GM12878 (cell line): Measurements from ENCODE around the gene REG1B. TPM values are rescaled to one million over a fixed set of nuclear protein-coding genes. Genes with fewer than 3 reads are reported as not detected.

Experiments
- ATAC-seq: fragments of 200-7000 bp; cut with Tn5 transposase; 3 replicates; pipeline ENCODE4 v1.9.1; 2020; ENCODE audit warnings: mild to moderate bottlenecking, moderate library complexity
- BruUV-seq: library from RNA; stranded (reverse); fragments of 400-500 nt; replicated peaks from 2 replicates; lab custom pipeline; 2021; lab: Mats Ljungman, UMichigan
- CTCF ChIA-PET: fragments of 300-600 bp; sonication (Branson Sonifier 250); formaldehyde crosslinking; extraction: SDS; loops from one replicate; lab custom pipeline; 2021; ENCODE audit warnings: inconsistent platforms; lab: Yijun Ruan, JAX
- POLR2A ChIA-PET: fragments of 350-600 bp; formaldehyde crosslinking; extraction: SDS; loops from one replicate; lab custom pipeline; 2021; ENCODE audit warnings: inconsistent platforms; lab: Charles Lee
- RAD21 ChIA-PET: fragments of 300-600 bp; sonication (Branson Sonifier 250); formaldehyde crosslinking; loops from one replicate; lab custom pipeline; 2023; ENCODE audit warnings: antibody characterized with exemption; ENCODE audit not compliant: unreplicated experiment; lab: Charles Lee
- SMC1A ChIA-PET: fragments of 300-600 bp; sonication (Branson Sonifier 250); formaldehyde crosslinking; loops from one replicate; lab custom pipeline; 2023; ENCODE audit not compliant: unreplicated experiment, uncharacterized antibody; lab: Charles Lee
- DNase-seq: peaks from one replicate; pipeline ENCODE4 v3.0.0-alpha.2; 2011; ENCODE audit warnings: low read depth, low spot score
- FAIRE-seq: peaks from 3 replicates; lab custom pipeline; 2011; peaks lifted over from hg19 to GRCh38; lab: Jason Lieb, UNC
- H2AFZ ChIP-seq: 2 replicates; pipeline ENCODE4 v1.6.0; 2011; ENCODE audit warnings: low read depth, low read length, control low read depth; ENCODE audit not compliant: control insufficient read depth
- H3K27ac ChIP-seq: 2 replicates; pipeline ENCODE4 v1.5.1; 2011; ENCODE audit warnings: control low read depth; ENCODE audit not compliant: control insufficient read depth, insufficient read depth
- H3K27me3 ChIP-seq, 2 experiments: replicated peaks in 1 of 2; 2 replicates each; pipeline versions ENCODE4 v1.6.0 to v1.6.1; 2011; ENCODE audit warnings: low read length in 1 of 2; ENCODE audit not compliant: control insufficient read depth in 2 of 2, insufficient read depth in 2 of 2
- H3K36me3 ChIP-seq, 2 experiments: 2 replicates each; pipeline ENCODE4 v1.5.1; 2011; ENCODE audit warnings: low read length in 1 of 2; ENCODE audit not compliant: control insufficient read depth in 2 of 2, insufficient read depth in 2 of 2
- H3K4me1 ChIP-seq: 2 replicates; pipeline ENCODE4 v1.6.1; 2011; ENCODE audit warnings: mild to moderate bottlenecking, low read length, moderate library complexity, mixed read lengths; ENCODE audit not compliant: control insufficient read depth, insufficient read depth
- H3K4me2 ChIP-seq: 2 replicates; pipeline ENCODE4 v1.6.0; 2011; ENCODE audit warnings: control low read depth; ENCODE audit not compliant: control insufficient read depth, insufficient read depth
- H3K4me3 ChIP-seq: fragments of 200-600 bp; sonication (generic); 2 replicates; pipeline ENCODE4 v1.5.1; 2016
- H3K79me2 ChIP-seq: 2 replicates; pipeline ENCODE4 v1.6.0; 2011; ENCODE audit warnings: low read length; ENCODE audit not compliant: control insufficient read depth, insufficient read depth
- H3K9ac ChIP-seq: 2 replicates; pipeline ENCODE4 v1.8.0; 2011; ENCODE audit warnings: low read length, control low read depth, mixed read lengths; ENCODE audit not compliant: control insufficient read depth, insufficient read depth
- H3K9me3 ChIP-seq: replicated peaks from 3 replicates; pipeline ENCODE4 v1.5.1; 2011; ENCODE audit warnings: mild to moderate bottlenecking, low read length; ENCODE audit not compliant: control insufficient read depth, insufficient read depth
- H4K20me1 ChIP-seq: 2 replicates; pipeline ENCODE4 v1.6.0; 2011; ENCODE audit not compliant: control insufficient read depth, insufficient read depth
- BCL11A ChIP-seq: IDR thresholded peaks from 2 replicates; pipeline ENCODE4 v1.6.1; 2011; ENCODE audit warnings: low read depth, low read length
- BRCA1 ChIP-seq: IDR thresholded peaks from 2 replicates; pipeline ENCODE4 v1.6.1; 2011; ENCODE audit warnings: low read depth, low read length, improper control_type of control experiment
- JUNB ChIP-seq: IDR thresholded peaks from 2 replicates; pipeline ENCODE4 v1.6.1; 2016; ENCODE audit warnings: antibody characterized with exemption, mild to moderate bottlenecking
- MXI1 ChIP-seq: fragments of 150-350 bp; IDR thresholded peaks from 2 replicates; pipeline ENCODE4 v1.6.1; 2011; ENCODE audit warnings: low read depth, mild to moderate bottlenecking, inconsistent platforms, low read length, improper control_type of control experiment
- NFXL1 ChIP-seq: fragments of 450-650 bp; IDR thresholded peaks from 2 replicates; pipeline ENCODE4 v1.6.1; 2017; ENCODE audit warnings: antibody characterized with exemption, mild to moderate bottlenecking, borderline replicate concordance
- SIX5 ChIP-seq: IDR thresholded peaks from 2 replicates; pipeline ENCODE4 v1.6.1; 2011; ENCODE audit warnings: mild to moderate bottlenecking, low read depth, low read length, moderate library complexity; ENCODE audit not compliant: severe bottlenecking
- TBL1XR1 ChIP-seq: IDR thresholded peaks from 2 replicates; pipeline ENCODE4 v1.6.1; 2012; ENCODE audit warnings: low read depth, low read length, improper control_type of control experiment
- ZBED1 ChIP-seq: IDR thresholded peaks from 2 replicates; pipeline ENCODE4 v1.6.1; 2016; ENCODE audit warnings: borderline replicate concordance
- WGBS: methylation state at CpG from one replicate; pipeline ENCODE4 v1.1.6; 2016; ENCODE audit warnings: low lambda C conversion rate; ENCODE audit not compliant: insufficient replicate concordance, insufficient coverage; ENCODE audit errors: missing lambda C conversion rate; 5-methylcytosine and 5-hydroxymethylcytosine counted together
- in situ Hi-C: fragments of 300-500 bp; cut with MboI; formaldehyde crosslinking; loops from 9 replicates; pipeline ENCODE4 v1.14.3; 2018; ENCODE audit warnings: mixed read lengths
- intact Hi-C: fragments of 100-400 bp; cut with micrococcal nuclease; formaldehyde crosslinking; loops from one replicate; pipeline ENCODE4 v1.14.2; 2022; ENCODE audit not compliant: unreplicated experiment
- polyA plus RNA-seq, 11 experiments: library from polyadenylated mRNA; depleted of rRNA in 4 of 11; unstranded in 6 of 11; stranded (reverse) in 5 of 11; fragments of >200 nt; fragmentation: Nextera tagmentation in 4 of 11; fragmentation: Illumina TruSeq in 1 of 11; extraction: Ambion mirVana in 4 of 11; extraction: Trizol in 1 of 11; gene quantifications; 1 replicate in 1 of 11; 2 replicates in 10 of 11; pipeline versions ENCODE4 v1.2.1 to v1.2.3, GENCODE V29; 2011 to 2016; ENCODE audit warnings: inconsistent platforms in 2 of 11, missing spikeins in 2 of 11, low read depth in 1 of 11
- total RNA-seq, 4 experiments: library from RNA; depleted of rRNA in 3 of 4; stranded (reverse); fragments of >200 nt in 3 of 4; fragmentation: Illumina TruSeq in 1 of 4; extraction: Trizol in 1 of 4; gene quantifications; 2 replicates each; pipeline versions ENCODE4 v1.2.1 to v1.2.3, GENCODE V29; 2013 to 2021
- TF ChIP-seq, protein P1 (sequence below): IDR thresholded peaks from 2 replicates; pipeline ENCODE4 v1.6.1; 2012; ENCODE audit warnings: mild to moderate bottlenecking, low read depth, low read length
- TF ChIP-seq, protein P2 (sequence below): fragments of 450-650 bp; IDR thresholded peaks from 2 replicates; pipeline ENCODE4 v1.6.1; 2016; ENCODE audit warnings: mild to moderate bottlenecking
- TF ChIP-seq, protein P3 (sequence below): IDR thresholded peaks from 2 replicates; pipeline ENCODE4 v1.6.1; 2011; ENCODE audit warnings: borderline replicate concordance, low read depth, mild to moderate bottlenecking, moderate library complexity, mixed read lengths, low read length; ENCODE audit not compliant: insufficient read depth; ENCODE audit errors: extremely low read length

Gene REG1B
- total and polyA plus RNA-seq, 10 of the 15 experiments (the other 5 are each of a cell fraction or from before 2014, with no cell fraction given) = 2.7 TPM; not detected in 9

DNA sequence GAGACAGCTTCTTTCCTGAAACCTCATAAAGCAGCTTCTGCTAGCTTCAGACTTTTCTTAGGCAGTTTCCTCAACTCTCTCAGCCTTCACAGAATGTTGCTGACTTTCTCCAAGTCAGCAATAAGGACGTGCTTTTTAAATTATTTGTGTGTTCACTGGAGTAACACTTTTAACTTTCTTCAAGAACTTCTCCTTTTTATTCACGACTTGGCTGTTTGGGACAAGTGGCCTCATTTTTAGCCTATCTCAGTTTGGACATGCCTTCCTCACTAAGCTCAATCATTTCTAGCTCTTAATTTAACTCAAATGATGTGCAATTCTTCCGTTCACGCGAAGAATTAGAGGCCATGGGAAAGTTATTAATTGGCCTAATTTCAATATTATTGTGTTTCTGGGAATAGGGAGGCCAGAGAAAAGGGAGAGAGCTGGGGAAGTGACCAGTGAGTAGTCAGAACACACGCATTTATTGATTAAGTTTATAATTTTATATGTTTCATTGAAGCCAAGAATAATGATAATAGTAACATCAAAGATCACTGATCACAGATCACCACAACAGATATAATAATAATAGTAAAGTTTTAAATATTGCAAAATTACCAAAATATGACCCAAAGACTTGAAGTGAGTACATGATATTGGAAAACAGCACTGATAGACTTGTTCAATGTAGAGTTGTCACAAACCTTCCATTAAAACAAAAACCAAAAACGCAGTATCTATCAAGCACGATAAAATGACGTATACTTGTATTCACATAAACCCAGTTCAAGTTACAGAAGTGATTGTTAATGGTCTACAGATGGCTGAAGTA is 37.3 kb upstream of the REG1B start:
- no peak for ATAC-seq
- no TSS peak for BruUV-seq
- FAIRE-seq = no peak
- H3K9ac ChIP-seq = no peak overlapping the region
- intact Hi-C loops = no loop called here
- no peaks in the 10 kb centered on the region for H3K4me1 ChIP-seq
- ChIA-PET SMC1A (no interaction called here), POLR2A (no interaction called here), CTCF (no interaction called here), RAD21 (no interaction called here)
- H4K20me1 ChIP-seq = no peaks in the 10 kb centered on the region
- whole genome bisulfite sequencing = 25% methylated on average over 9 of the region's 9 CpGs
- H3K36me3 ChIP-seq = no peaks in the 10 kb centered on the region
- H2AFZ ChIP-seq = no peak overlapping the region
- TF ChIP-seq, protein P1, sequence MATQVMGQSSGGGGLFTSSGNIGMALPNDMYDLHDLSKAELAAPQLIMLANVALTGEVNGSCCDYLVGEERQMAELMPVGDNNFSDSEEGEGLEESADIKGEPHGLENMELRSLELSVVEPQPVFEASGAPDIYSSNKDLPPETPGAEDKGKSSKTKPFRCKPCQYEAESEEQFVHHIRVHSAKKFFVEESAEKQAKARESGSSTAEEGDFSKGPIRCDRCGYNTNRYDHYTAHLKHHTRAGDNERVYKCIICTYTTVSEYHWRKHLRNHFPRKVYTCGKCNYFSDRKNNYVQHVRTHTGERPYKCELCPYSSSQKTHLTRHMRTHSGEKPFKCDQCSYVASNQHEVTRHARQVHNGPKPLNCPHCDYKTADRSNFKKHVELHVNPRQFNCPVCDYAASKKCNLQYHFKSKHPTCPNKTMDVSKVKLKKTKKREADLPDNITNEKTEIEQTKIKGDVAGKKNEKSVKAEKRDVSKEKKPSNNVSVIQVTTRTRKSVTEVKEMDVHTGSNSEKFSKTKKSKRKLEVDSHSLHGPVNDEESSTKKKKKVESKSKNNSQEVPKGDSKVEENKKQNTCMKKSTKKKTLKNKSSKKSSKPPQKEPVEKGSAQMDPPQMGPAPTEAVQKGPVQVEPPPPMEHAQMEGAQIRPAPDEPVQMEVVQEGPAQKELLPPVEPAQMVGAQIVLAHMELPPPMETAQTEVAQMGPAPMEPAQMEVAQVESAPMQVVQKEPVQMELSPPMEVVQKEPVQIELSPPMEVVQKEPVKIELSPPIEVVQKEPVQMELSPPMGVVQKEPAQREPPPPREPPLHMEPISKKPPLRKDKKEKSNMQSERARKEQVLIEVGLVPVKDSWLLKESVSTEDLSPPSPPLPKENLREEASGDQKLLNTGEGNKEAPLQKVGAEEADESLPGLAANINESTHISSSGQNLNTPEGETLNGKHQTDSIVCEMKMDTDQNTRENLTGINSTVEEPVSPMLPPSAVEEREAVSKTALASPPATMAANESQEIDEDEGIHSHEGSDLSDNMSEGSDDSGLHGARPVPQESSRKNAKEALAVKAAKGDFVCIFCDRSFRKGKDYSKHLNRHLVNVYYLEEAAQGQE = no peak
- TF ChIP-seq NFXL1 = no peak
- TF ChIP-seq JUNB = no peak
- TF ChIP-seq MXI1 = no peak
- TF ChIP-seq, protein P2, sequence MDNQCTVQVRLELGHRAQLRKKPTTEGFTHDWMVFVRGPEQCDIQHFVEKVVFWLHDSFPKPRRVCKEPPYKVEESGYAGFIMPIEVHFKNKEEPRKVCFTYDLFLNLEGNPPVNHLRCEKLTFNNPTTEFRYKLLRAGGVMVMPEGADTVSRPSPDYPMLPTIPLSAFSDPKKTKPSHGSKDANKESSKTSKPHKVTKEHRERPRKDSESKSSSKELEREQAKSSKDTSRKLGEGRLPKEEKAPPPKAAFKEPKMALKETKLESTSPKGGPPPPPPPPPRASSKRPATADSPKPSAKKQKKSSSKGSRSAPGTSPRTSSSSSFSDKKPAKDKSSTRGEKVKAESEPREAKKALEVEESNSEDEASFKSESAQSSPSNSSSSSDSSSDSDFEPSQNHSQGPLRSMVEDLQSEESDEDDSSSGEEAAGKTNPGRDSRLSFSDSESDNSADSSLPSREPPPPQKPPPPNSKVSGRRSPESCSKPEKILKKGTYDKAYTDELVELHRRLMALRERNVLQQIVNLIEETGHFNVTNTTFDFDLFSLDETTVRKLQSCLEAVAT = no peak
- no peak for TF ChIP-seq ZBED1
- TF ChIP-seq SIX5 = no peak
- no peak for TF ChIP-seq BCL11A
- TF ChIP-seq, protein P3, sequence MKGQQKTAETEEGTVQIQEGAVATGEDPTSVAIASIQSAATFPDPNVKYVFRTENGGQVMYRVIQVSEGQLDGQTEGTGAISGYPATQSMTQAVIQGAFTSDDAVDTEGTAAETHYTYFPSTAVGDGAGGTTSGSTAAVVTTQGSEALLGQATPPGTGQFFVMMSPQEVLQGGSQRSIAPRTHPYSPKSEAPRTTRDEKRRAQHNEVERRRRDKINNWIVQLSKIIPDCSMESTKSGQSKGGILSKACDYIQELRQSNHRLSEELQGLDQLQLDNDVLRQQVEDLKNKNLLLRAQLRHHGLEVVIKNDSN = no peak
- TF ChIP-seq TBL1XR1 = no peak
- TF ChIP-seq BRCA1 = no peak
- H3K27me3 ChIP-seq = no peaks in the 10 kb centered on the region
- H3K4me2 ChIP-seq = no peak overlapping the region
- H3K27ac ChIP-seq = no peak overlapping the region
- H3K9me3 ChIP-seq = no peaks in the 10 kb centered on the region
- no peak for DNase-seq
- in situ Hi-C loops = no loop called here
- no peak overlapping the region for H3K4me3 ChIP-seq
- no peaks in the 10 kb centered on the region for H3K79me2 ChIP-seq
